Endometrium (tissue), 2 donors: ENCODE results near the gene ARID5A.
"Not testable (repeated sequence)": the region's sequence is repeated elsewhere in the genome, so short reads cannot be mapped to it uniquely, and the experiment has no call there.

Experiments
- FAIRE-seq: peaks from 2 replicates; lab custom pipeline; 2012; peaks lifted over from hg19 to GRCh38; lab: Jason Lieb, UNC
- donor health status: control.
- donor health status: control.

The ARID5A gene

GRCh38 chr2:96536445-96537065 is at the start of gene ARID5A:
Gene ARID5A, plus strand, starts transcription at chr2:96536752. Its CDS starts 75 bp downstream, at chr2:96536827.
- no peak for FAIRE-seq

GRCh38 chr2:96489261-96489660 is 47.3 kb upstream of the ARID5A start:
- no peak for FAIRE-seq

- FAIRE-seq = no peak
Measured at GRCh38 chr2:96489663-96490062, 46.9 kb upstream of the ARID5A start.

- no peak for FAIRE-seq
Measured at GRCh38 chr2:96491860-96492497, 44.6 kb upstream of the ARID5A start.

GRCh38 chr2:96493072-96493471 is 43.5 kb upstream of the ARID5A start:
- FAIRE-seq = no peak

GRCh38 chr2:96494188-96494587 is 42.4 kb upstream of the ARID5A start:
- no peak for FAIRE-seq

GRCh38 chr2:96495982-96496629 is 40.4 kb upstream of the ARID5A start:
- no peak for FAIRE-seq

- no peak for FAIRE-seq
Measured at GRCh38 chr2:96498021-96498431, 38.5 kb upstream of the ARID5A start.

- FAIRE-seq = not testable (repeated sequence)
Measured at GRCh38 chr2:96498611-96499010, 37.9 kb upstream of the ARID5A start.

- FAIRE-seq = no peak
Measured at GRCh38 chr2:96499061-96499960, 37.2 kb upstream of the ARID5A start.

- no peak for FAIRE-seq
Measured at GRCh38 chr2:96500385-96501066, 36.0 kb upstream of the ARID5A start.

GRCh38 chr2:96501471-96501874 is 35.1 kb upstream of the ARID5A start:
- no peak for FAIRE-seq

GRCh38 chr2:96501886-96502810 is 34.4 kb upstream of the ARID5A start:
- no peak for FAIRE-seq

- no peak for FAIRE-seq
Measured at GRCh38 chr2:96502891-96503636, 33.5 kb upstream of the ARID5A start.

- FAIRE-seq = no peak
Measured at GRCh38 chr2:96503637-96504243, 32.8 kb upstream of the ARID5A start.

- FAIRE-seq = no peak
Measured at GRCh38 chr2:96505231-96505889, 31.2 kb upstream of the ARID5A start, which contains the start of gene NEURL3. Gene NEURL3, minus strand, starts transcription at chr2:96505357. Its CDS starts 71 bp downstream, at chr2:96505286.

GRCh38 chr2:96506016-96506906 is 30.3 kb upstream of the ARID5A start:
- FAIRE-seq = no peak

- no peak for FAIRE-seq
Measured at GRCh38 chr2:96506907-96507240, 29.7 kb upstream of the ARID5A start.
